BE2C (cell line): ENCODE measurements around the gene PPP1R14D.

ENCODE experiments used
- DNase-seq: peaks from one replicate; pipeline ENCODE4 v3.0.0-alpha.2; 2020
- H3K27me3 ChIP-seq: fragments of 250-450 bp; sonication (Bioruptor Pico); 2 replicates; pipeline ENCODE4 v1.5.1; 2020; ENCODE audit warnings: mild to moderate bottlenecking
- H3K36me3 ChIP-seq: fragments of 250-450 bp; sonication (Bioruptor Pico); 2 replicates; pipeline ENCODE4 v1.5.1; 2020; ENCODE audit warnings: mild to moderate bottlenecking
- H3K4me1 ChIP-seq: fragments of 250-450 bp; sonication (Bioruptor Pico); 2 replicates; pipeline ENCODE4 v1.5.1; 2020
- H3K4me3 ChIP-seq: 2 replicates; pipeline ENCODE4 v1.5.1; 2011; ENCODE audit warnings: low read depth, low read length
- H3K9me3 ChIP-seq: fragments of 250-450 bp; sonication (Bioruptor Pico); 2 replicates; pipeline ENCODE4 v1.5.1; 2020
- TF ChIP-seq, protein P1 (sequence below): IDR thresholded peaks from 2 replicates; pipeline ENCODE4 v1.5.1; 2012; ENCODE audit warnings: mild to moderate bottlenecking, low read depth, low read length

PPP1R14D gene

DNA sequence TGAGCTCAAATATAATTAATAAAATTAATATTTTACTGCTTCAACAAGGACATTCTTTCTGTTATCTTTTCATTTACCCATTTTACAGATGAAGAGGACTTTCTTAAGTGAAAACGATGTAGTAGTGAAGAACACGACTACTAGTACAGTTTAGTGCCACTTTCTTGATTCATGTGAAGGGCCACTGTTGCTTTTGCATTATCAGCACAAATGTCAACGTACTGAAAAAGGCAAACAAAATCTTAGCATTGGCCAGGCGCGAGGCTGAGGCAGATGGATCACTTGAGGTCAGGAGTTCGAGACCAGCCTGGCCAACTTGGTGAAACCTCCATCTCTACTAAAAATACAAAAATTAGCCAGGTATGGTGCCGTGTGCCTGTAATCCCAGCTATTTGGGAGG lies 9.5 kb downstream of the PPP1R14D start:
- no peak for DNase-seq
- TF ChIP-seq, protein P1, sequence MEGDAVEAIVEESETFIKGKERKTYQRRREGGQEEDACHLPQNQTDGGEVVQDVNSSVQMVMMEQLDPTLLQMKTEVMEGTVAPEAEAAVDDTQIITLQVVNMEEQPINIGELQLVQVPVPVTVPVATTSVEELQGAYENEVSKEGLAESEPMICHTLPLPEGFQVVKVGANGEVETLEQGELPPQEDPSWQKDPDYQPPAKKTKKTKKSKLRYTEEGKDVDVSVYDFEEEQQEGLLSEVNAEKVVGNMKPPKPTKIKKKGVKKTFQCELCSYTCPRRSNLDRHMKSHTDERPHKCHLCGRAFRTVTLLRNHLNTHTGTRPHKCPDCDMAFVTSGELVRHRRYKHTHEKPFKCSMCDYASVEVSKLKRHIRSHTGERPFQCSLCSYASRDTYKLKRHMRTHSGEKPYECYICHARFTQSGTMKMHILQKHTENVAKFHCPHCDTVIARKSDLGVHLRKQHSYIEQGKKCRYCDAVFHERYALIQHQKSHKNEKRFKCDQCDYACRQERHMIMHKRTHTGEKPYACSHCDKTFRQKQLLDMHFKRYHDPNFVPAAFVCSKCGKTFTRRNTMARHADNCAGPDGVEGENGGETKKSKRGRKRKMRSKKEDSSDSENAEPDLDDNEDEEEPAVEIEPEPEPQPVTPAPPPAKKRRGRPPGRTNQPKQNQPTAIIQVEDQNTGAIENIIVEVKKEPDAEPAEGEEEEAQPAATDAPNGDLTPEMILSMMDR, result no peak
- Histone ChIP-seq H3K9me3 (no peaks in the 10 kb centered on the region), H3K36me3 (no peaks in the 10 kb centered on the region), H3K4me3 (no peak overlapping the region), H3K27me3 (no peaks in the 10 kb centered on the region), H3K4me1 (0 out of 2 replicates have a peak, but pooled peaks cover 5% of the 10 kb centered on the region)

DNA sequence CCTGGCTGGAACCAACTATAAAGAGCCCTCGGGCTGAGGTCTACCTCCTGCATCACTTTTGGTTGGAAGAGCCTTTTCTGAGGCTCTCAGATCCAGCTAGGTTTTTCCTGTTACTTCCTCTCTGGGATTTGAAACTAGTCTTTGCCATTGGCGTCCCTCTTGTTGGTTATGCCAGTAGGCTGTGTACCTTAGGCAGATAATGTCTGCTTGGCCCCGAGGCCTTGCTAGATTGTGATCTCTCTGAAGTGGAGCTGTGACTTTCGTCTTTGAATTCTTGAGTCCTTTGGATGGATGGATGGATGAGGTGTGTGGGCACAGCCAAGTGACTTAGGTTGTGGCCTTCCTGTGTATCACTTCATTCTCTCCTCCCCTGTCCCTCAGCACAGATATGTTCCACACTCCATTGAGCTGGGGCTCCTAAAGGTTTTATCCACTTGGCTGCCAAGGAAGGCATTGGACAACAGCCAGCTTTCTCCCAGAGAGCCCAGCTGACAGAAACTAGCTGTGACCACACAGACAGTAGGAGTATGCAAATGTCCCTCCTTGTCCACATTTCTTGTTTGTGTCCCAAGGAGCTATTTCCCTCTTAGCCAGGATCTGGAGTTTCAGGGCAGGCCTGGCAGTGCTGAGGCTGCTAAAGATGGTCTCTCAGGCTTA lies 13.3 kb downstream of the PPP1R14D start:
- Histone ChIP-seq H3K9me3 (no peaks in the 10 kb centered on the region), H3K4me1 (0 out of 2 replicates have a peak, but pooled peaks cover 5% of the 10 kb centered on the region), H3K36me3 (no peaks in the 10 kb centered on the region), H3K4me3 (no peak overlapping the region), H3K27me3 (no peaks in the 10 kb centered on the region)
- TF ChIP-seq, protein P1, result no peak
- peak; percentile 41 for DNase-seq

DNA sequence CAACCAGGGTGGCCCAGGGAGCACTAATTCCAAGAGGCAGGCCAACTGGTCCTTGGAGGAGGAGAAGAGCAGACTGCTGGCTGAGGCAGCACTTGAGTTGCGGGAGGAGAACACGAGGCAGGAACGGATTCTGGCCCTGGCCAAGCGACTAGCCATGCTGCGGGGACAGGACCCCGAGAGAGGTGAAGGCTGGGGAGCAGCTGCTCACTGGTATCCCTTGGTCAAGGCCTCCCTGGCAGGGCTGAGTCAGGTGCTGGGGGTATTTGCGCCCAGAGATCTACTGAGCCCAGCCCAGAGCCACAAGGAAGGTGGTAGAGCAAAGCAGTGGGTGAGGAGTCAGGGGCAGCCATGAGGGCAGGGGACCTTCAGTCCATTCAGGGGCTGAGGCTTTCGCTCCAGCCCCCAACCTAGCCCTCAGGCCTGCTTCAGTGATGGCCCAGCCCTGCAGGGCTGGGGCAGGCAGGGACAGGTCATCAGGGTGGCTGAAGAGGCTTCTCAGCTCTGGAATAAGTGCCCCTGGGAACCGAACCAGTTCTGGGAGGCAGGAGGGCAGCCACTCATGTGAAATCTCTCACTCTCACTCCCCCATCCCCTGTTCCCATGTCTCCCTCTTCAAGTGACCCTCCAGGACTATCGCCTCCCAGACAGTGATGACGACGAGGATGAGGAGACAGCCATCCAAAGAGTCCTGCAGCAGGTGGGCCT lies 15.6 kb downstream of the PPP1R14D start:
- H3K4me3 ChIP-seq, result no peak overlapping the region
- TF ChIP-seq, protein P1, result no peak
- no peaks in the 10 kb centered on the region for H3K36me3 ChIP-seq
- 0 out of 2 replicates have a peak, but pooled peaks cover 5% of the 10 kb centered on the region for H3K4me1 ChIP-seq
- no peaks in the 10 kb centered on the region for H3K9me3 ChIP-seq
- H3K27me3 ChIP-seq, result no peaks in the 10 kb centered on the region
- DNase-seq, result no peak

DNA sequence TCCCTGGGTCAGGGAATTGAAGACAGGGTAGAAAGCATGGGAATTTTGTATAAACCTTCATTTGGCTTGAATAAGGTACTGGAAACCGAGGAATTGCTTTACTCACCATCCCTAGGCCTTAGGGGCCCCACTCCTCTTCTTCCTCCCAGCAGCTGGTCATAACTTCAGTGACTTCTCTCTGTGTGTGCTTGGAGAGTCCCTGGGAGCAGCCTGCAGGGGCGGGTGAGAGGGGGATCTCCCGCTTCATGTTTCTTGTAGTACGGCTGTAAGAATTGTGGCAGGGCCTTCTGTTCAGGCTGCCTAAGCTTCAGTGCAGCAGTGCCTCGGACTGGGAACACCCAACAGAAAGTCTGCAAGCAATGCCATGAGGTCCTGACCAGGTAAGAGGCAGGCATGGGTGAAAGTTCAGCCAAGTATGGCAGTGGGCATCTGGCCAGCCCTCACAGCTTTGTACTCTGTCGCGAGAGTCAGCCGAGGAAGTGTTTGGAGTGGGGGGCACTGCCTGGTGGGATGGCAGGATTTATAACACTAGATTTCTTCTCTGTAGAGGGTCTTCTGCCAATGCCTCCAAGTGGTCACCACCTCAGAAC lies 19.6 kb downstream of the PPP1R14D start:
- Histone ChIP-seq H3K4me3 (no peak overlapping the region), H3K36me3 (no peaks in the 10 kb centered on the region), H3K4me1 (no peaks in the 10 kb centered on the region), H3K27me3 (no peaks in the 10 kb centered on the region), H3K9me3 (no peaks in the 10 kb centered on the region)
- no peak for DNase-seq
- TF ChIP-seq, protein P1, result no peak

DNA sequence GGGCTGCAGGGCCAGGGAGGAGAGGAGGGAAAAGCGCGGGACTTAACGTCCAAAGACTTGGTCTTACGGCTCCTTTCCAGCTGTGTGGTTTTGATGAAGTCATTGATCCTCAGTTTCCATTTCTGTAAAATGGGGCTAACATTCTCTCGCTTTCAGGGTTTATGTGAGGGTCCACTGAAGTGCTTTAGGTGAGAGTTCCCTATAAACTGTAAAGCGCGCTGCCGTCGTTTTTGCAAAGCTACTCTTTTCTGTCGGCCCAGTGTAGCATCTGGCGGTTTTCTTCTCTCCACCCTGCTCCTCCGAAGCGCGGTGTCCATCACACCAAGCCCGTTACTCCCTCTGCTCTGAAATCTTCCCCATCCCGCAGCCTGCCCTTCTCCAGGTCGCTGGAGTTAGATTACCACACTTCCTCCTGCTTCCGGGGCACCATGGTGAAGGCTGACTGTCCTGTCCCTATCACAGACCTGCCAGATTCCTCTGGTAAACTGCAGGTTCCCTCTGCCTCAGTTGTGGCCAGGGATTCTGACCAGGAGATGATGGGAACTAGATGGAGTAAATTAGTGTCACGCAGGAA lies 20.5 kb downstream of the PPP1R14D start:
- H3K36me3 ChIP-seq, result no peaks in the 10 kb centered on the region
- DNase-seq, result no peak
- no peaks in the 10 kb centered on the region for H3K27me3 ChIP-seq
- H3K4me1 ChIP-seq, result no peaks in the 10 kb centered on the region
- peak overlapping the region; percentile 91 for H3K4me3 ChIP-seq
- H3K9me3 ChIP-seq, result no peaks in the 10 kb centered on the region
- TF ChIP-seq, protein P1, result no peak
